Liver (tissue), 9 donors: ENCODE data around the gene ABTB2. TPM values are rescaled to one million over a fixed set of nuclear protein-coding genes. Genes with fewer than 3 reads are reported as not detected.

Experiments used
- DNase-seq: peaks from one replicate; pipeline ENCODE4 v3.0.0-alpha.2; 2017; ENCODE audit warnings: low spot score
- H3K27ac ChIP-seq, 2 donors: one replicate each; pipeline ENCODE4 v1.7.0; 2013; ENCODE audit warnings: inconsistent platforms in 2 of 2, low read length in 2 of 2, control low read depth in 1 of 2, low read depth in 1 of 2, mild to moderate bottlenecking in 1 of 2
- H3K27me3 ChIP-seq, 4 donors: one replicate each; pipeline versions ENCODE4 v1.6.1 to v1.7.0; 2013; ENCODE audit warnings: low read length in 3 of 4, inconsistent platforms in 1 of 4, mild to moderate bottlenecking in 1 of 4, moderate library complexity in 1 of 4; ENCODE audit not compliant: control insufficient read depth in 4 of 4, insufficient read depth in 4 of 4
- H3K36me3 ChIP-seq, 4 donors: one replicate each; pipeline versions ENCODE4 v1.6.1 to v1.7.0; 2013; ENCODE audit warnings: low read length in 3 of 4, mild to moderate bottlenecking in 3 of 4, low read depth in 1 of 4, moderate library complexity in 1 of 4; ENCODE audit not compliant: control insufficient read depth in 4 of 4, insufficient read depth in 3 of 4
- H3K4me1 ChIP-seq, 4 donors: one replicate each; pipeline versions ENCODE4 v1.6.1 to v1.7.0; 2013; ENCODE audit warnings: low read length in 3 of 4, mild to moderate bottlenecking in 3 of 4, moderate library complexity in 1 of 4; ENCODE audit not compliant: control insufficient read depth in 4 of 4, insufficient read depth in 4 of 4
- H3K4me3 ChIP-seq, 3 donors: one replicate each; pipeline versions ENCODE4 v1.6.1 to v1.7.0; 2013; ENCODE audit warnings: low read length in 3 of 3, control low read depth in 1 of 3, low read depth in 1 of 3, mild to moderate bottlenecking in 1 of 3
- H3K9ac ChIP-seq, 2 donors: one replicate each; pipeline ENCODE4 v1.7.0; 2013; ENCODE audit warnings: low read length in 2 of 2, mild to moderate bottlenecking in 2 of 2, moderate library complexity in 2 of 2, control low read depth in 1 of 2, low read depth in 1 of 2
- H3K9me3 ChIP-seq, 4 donors: one replicate each; pipeline versions ENCODE4 v1.6.1 to v1.7.0; 2013; ENCODE audit warnings: low read length in 3 of 4; ENCODE audit not compliant: control insufficient read depth in 4 of 4
- ATF3 ChIP-seq: IDR thresholded peaks from 2 replicates; pipeline ENCODE4 v1.6.1; 2016; ENCODE audit warnings: antibody characterized with exemption
- EGR1 ChIP-seq, 2 donors: IDR thresholded peaks; 2 replicates each; pipeline ENCODE4 v1.6.1; 2016 to 2018; ENCODE audit warnings: antibody characterized with exemption in 2 of 2, low read depth in 2 of 2
- FOXA1 ChIP-seq: IDR thresholded peaks from 2 replicates; pipeline ENCODE4 v1.6.1; 2016; ENCODE audit warnings: antibody characterized with exemption
- GABPA ChIP-seq, 2 donors: IDR thresholded peaks in 1 of 2; conservative IDR thresholded peaks in 1 of 2; 2 replicates each; pipeline ENCODE4 v1.6.1; 2016; ENCODE audit warnings: antibody characterized with exemption in 2 of 2, mild to moderate bottlenecking in 1 of 2, moderate library complexity in 1 of 2
- HNF4G ChIP-seq: IDR thresholded peaks from 2 replicates; pipeline ENCODE4 v1.6.1; 2016; ENCODE audit warnings: antibody characterized with exemption
- JUND ChIP-seq, 2 donors: IDR thresholded peaks; 2 replicates each; pipeline ENCODE4 v1.6.1; 2016; ENCODE audit warnings: antibody characterized with exemption in 2 of 2
- RAD21 ChIP-seq, 2 donors: IDR thresholded peaks; 2 replicates each; pipeline ENCODE4 v1.6.1; 2016; ENCODE audit warnings: antibody characterized with exemption in 2 of 2, mild to moderate bottlenecking in 2 of 2
- REST ChIP-seq: IDR thresholded peaks from 2 replicates; pipeline ENCODE4 v1.6.1; 2016; ENCODE audit warnings: antibody characterized with exemption, mild to moderate bottlenecking
- SP1 ChIP-seq: IDR thresholded peaks from 2 replicates; pipeline ENCODE4 v1.6.1; 2018; ENCODE audit warnings: antibody characterized with exemption, mild to moderate bottlenecking
- TAF1 ChIP-seq: conservative IDR thresholded peaks from 2 replicates; pipeline ENCODE4 v1.6.1; 2016; ENCODE audit warnings: antibody characterized with exemption, mild to moderate bottlenecking
- WGBS: extraction: QIAGEN DNeasy Blood & Tissue Kit; methylation state at CpG from one replicate; pipeline ENCODE4 v1.1.7; 2013; 5-methylcytosine and 5-hydroxymethylcytosine counted together
- polyA plus RNA-seq, 2 donors: library from polyadenylated mRNA; stranded (reverse) in 1 of 2; unstranded in 1 of 2; fragments of 200-250 nt in 1 of 2; fragments of >200 nt in 1 of 2; fragmentation: Nextera tagmentation in 1 of 2; extraction: Ambion mirVana in 1 of 2; gene quantifications; one replicate each; pipeline versions ENCODE4 v1.2.1 to v1.2.3, GENCODE V29; 2013 to 2015
- total RNA-seq, 2 donors: library from RNA; depleted of rRNA; stranded (reverse); fragments of >200 nt; gene quantifications; one replicate each; pipeline ENCODE4 v1.2.3, GENCODE V29; 2014
- TF ChIP-seq, protein P1 (sequence below): fragments of 150-350 bp; IDR thresholded peaks from 2 replicates; pipeline ENCODE4 v1.5.1; 2017; ENCODE audit warnings: improper control_type of control experiment, low read depth, low read length; ENCODE audit not compliant: missing input control
- donor health status: healthy.
- donor health status: healthy.
- donor health status: healthy.
- donor health status: healthy.
- donor health status: healthy.

ABTB2 gene
- total and polyA plus RNA-seq, 4 donors: 2.4 to 8.9 (median 6.1) TPM

GRCh38 chr11:34176751-34177209, 181.0 kb downstream of the ABTB2 start:
- DNase-seq: no peak
- 23% methylated on average over 2 of the region's 2 CpGs for WGBS
- H3K36me3 ChIP-seq: no peaks in the 10 kb centered on the region
- H3K9me3 ChIP-seq: no peaks in the 10 kb centered on the region
- H3K27me3 ChIP-seq: no peaks in the 10 kb centered on the region
- TF ChIP-seq RAD21 (IDR thresholded peaks at IDR 0.05): peak in 1 of 2 donors; percentile 16
- no peak for TF ChIP-seq GABPA (IDR thresholded peaks at IDR 0.05 in 1 of 2, conservative IDR thresholded peaks at IDR 0.05 in 1 of 2)
- peaks cover 0 to 13% (median 8%) of the 10 kb centered on the region in 4 donors for H3K4me1 ChIP-seq
- no peak overlapping the region for H3K9ac ChIP-seq
- no peak overlapping the region for H3K4me3 ChIP-seq
- H3K27ac ChIP-seq: no peak overlapping the region

GRCh38 chr11:34175284-34176019, 182.4 kb downstream of the ABTB2 start:
- TF ChIP-seq FOXA1 (no peak), REST (no peak), GABPA (IDR thresholded peaks at IDR 0.05 in 1 of 2, conservative IDR thresholded peaks at IDR 0.05 in 1 of 2) (no peak), EGR1 (IDR thresholded peaks at IDR 0.05; ENCODE audit: low read depth in 2 of 2) (no peak), TAF1 (no peak), SP1 (no peak), ATF3 (no peak), HNF4G (no peak), JUND (IDR thresholded peaks at IDR 0.05) (no peak)
- TF ChIP-seq, protein P1, sequence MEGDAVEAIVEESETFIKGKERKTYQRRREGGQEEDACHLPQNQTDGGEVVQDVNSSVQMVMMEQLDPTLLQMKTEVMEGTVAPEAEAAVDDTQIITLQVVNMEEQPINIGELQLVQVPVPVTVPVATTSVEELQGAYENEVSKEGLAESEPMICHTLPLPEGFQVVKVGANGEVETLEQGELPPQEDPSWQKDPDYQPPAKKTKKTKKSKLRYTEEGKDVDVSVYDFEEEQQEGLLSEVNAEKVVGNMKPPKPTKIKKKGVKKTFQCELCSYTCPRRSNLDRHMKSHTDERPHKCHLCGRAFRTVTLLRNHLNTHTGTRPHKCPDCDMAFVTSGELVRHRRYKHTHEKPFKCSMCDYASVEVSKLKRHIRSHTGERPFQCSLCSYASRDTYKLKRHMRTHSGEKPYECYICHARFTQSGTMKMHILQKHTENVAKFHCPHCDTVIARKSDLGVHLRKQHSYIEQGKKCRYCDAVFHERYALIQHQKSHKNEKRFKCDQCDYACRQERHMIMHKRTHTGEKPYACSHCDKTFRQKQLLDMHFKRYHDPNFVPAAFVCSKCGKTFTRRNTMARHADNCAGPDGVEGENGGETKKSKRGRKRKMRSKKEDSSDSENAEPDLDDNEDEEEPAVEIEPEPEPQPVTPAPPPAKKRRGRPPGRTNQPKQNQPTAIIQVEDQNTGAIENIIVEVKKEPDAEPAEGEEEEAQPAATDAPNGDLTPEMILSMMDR: no peak
- H3K27me3 ChIP-seq: no peaks in the 10 kb centered on the region
- H3K9ac ChIP-seq: no peak overlapping the region
- 92% methylated on average over 7 of the region's 7 CpGs for WGBS
- no peaks in the 10 kb centered on the region for H3K9me3 ChIP-seq
- no peak overlapping the region for H3K27ac ChIP-seq
- H3K4me3 ChIP-seq: no peak overlapping the region
- no peak for DNase-seq
- peaks cover 0 to 9% (median 5%) of the 10 kb centered on the region in 4 donors for H3K36me3 ChIP-seq
- H3K4me1 ChIP-seq: peaks cover 0 to 13% (median 8%) of the 10 kb centered on the region in 4 donors
